Heart left ventricle (tissue), 13 donors: Measurements from ENCODE around the gene PALLD.

ENCODE experiments used
- CTCF ChIP-seq, 12 donors: fragments of 200-600 bp; sonication (generic) in 4 of 12; IDR thresholded peaks; one replicate each; pipeline versions ENCODE4 v1.5.0 to v1.8.0; 2018 to 2022; ENCODE audit warnings: antibody characterized with exemption in 12 of 12, mild to moderate bottlenecking in 5 of 12
- POLR2A ChIP-seq, 2 donors: fragments of 450-650 bp; IDR thresholded peaks; one replicate each; pipeline ENCODE4 v1.6.1; 2017; ENCODE audit warnings: antibody characterized with exemption in 2 of 2, mild to moderate bottlenecking in 2 of 2, moderate library complexity in 2 of 2
- donor health status: ischemic (EF 13 %, LVEDD 7.1; RV severe dilation, severe dysfunction).
- donor health status: DM: no; HTN: yes; CAD: no.
- donor health status: DM: no; HTN: no; CAD: no.
- donor health status: ischemic (EF 25% LVEDD 6.9; RV normal size, moderate dysfunction).
- donor health status: ischemic (EF 25% LVEDD 5.7; RV mildly dilated, moderate dysfunction).
- donor health status: ischemic (EF 35%, LVEDD 5.7; RV mildly dilated, moderate dysfunction).
- donor health status: nonischemic (EF 11% LVEDD 7.7; RV severe dilation, severe dysfunction).
- donor health status: DM: yes; HTN: yes; CAD: no.
- donor health status: PGD.
- donor health status: ischemic (EF 29% LVEDD 5.4; RV normal size, mild dysfunction).
- donor health status: nonischemic (EF 23%, LVEDD 6.1; RV moderate dilation, normal function).

DNA sequence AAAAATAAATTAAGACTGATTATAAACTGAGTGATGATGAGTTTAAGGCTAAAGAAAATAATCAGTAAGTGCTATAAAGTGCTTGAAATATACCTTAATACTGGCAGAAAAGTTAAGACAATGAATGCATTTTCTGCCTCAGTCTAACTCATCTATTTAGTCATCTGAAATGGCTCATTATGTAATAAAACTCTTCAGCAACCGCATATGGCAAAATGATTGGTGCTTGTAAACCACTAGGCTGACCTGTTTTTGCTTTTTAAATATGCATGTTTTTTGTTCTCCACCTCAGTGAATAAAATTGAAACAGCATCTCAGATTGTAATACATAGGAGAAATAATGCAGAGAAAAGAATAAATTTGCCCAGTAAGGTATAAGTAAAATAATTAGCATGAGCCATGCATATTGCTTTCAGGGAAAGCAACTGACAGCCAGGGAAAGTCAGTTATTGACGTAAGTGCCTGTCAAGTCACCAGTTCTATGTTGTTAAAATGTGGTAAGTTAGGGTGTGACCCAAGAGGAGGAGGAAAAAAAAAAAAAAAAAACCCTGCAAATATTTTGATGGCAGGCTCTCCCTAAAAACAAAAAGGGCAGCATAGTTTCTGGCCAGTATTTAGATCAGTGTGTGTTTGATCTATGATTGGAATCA, 167.5 kb downstream of the PALLD start:
- TF ChIP-seq CTCF (IDR thresholded peaks at IDR 0.05), result no peak
- no peak for TF ChIP-seq POLR2A (IDR thresholded peaks at IDR 0.05)
